HepG2 (cell line): ENCODE data around the gene EPB41. TPM values are rescaled to one million over a fixed set of nuclear protein-coding genes. Genes with fewer than 3 reads are reported as not detected.

Experiments
- ATAC-seq: fragments of 200-7000 bp; cut with Tn5 transposase; 3 replicates; pipeline ENCODE4 v1.9.1; 2020; ENCODE audit warnings: mild to moderate bottlenecking, moderate library complexity
- BruUV-seq: library from RNA; stranded (reverse); fragments of 400-500 nt; replicated peaks from 2 replicates; lab custom pipeline; 2021; lab: Mats Ljungman, UMichigan
- CTCF ChIA-PET: fragments of 300-600 bp; formaldehyde crosslinking; extraction: SDS; loops from one replicate; lab custom pipeline; 2021; ENCODE audit warnings: low total read pairs, inconsistent platforms, low intra/inter-chr PET ratio; lab: Yijun Ruan, JAX
- POLR2A ChIA-PET: fragments of 350-600 bp; sonication (Branson Sonifier 250); formaldehyde crosslinking; loops from one replicate; lab custom pipeline; 2020; ENCODE audit warnings: antibody characterized with exemption, inconsistent platforms; lab: Yijun Ruan, JAX
- DNase-seq: peaks from one replicate; pipeline ENCODE4 v3.0.0-alpha.2; 2015; ENCODE audit warnings: low spot score
- FAIRE-seq: peaks from 3 replicates; lab custom pipeline; 2011; peaks lifted over from hg19 to GRCh38; lab: Jason Lieb, UNC
- H2AFZ ChIP-seq: one replicate; pipeline ENCODE4 v1.6.1; 2011; ENCODE audit warnings: low read length, inconsistent platforms
- H3K27ac ChIP-seq: fragments of 300-600 bp; 3 replicates; pipeline ENCODE4 v1.8.0; 2011; ENCODE audit warnings: mixed run types, mild to moderate bottlenecking, mixed read lengths, low read length, inconsistent platforms; ENCODE audit not compliant: insufficient read depth; ENCODE audit errors: extremely low read length
- H3K27me3 ChIP-seq, 2 experiments: fragments of 200-600 bp in 1 of 2; 2 replicates in 1 of 2; 3 replicates in 1 of 2; pipeline versions ENCODE4 v1.6.0 to v1.8.0; 2011; ENCODE audit warnings: low read length in 2 of 2, mild to moderate bottlenecking in 2 of 2, moderate library complexity in 2 of 2, inconsistent platforms in 1 of 2; ENCODE audit not compliant: insufficient read depth in 2 of 2, control insufficient read depth in 1 of 2
- H3K36me3 ChIP-seq, 2 experiments: fragments of 200-600 bp in 1 of 2; replicated peaks in 1 of 2; 2 replicates in 1 of 2; 3 replicates in 1 of 2; pipeline versions ENCODE4 v1.5.1 to v1.8.0; 2011; ENCODE audit warnings: low read length in 2 of 2, inconsistent platforms in 1 of 2; ENCODE audit not compliant: insufficient read depth in 2 of 2, control insufficient read depth in 1 of 2
- H3K4me1 ChIP-seq: 2 replicates; pipeline ENCODE4 v1.5.1; 2012; ENCODE audit warnings: low read length, inconsistent platforms; ENCODE audit not compliant: insufficient read depth
- H3K4me2 ChIP-seq: 2 replicates; pipeline ENCODE4 v1.6.0; 2011; ENCODE audit warnings: low read depth, low read length, inconsistent platforms
- H3K4me3 ChIP-seq, 3 experiments: fragments of 200-600 bp in 1 of 3; sonication (generic), shearing (Covaris generic) in 1 of 3; replicated peaks in 1 of 3; 2 replicates each; pipeline ENCODE4 v1.5.1; 2011 to 2016; ENCODE audit warnings: low read length in 3 of 3, inconsistent platforms in 2 of 3, low read depth in 2 of 3, mild to moderate bottlenecking in 2 of 3, control low read depth in 1 of 3, mixed read lengths in 1 of 3; ENCODE audit not compliant: insufficient read depth in 1 of 3
- H3K79me2 ChIP-seq: one replicate; pipeline ENCODE4 v1.6.1; 2011; ENCODE audit warnings: low read length, inconsistent platforms; ENCODE audit not compliant: insufficient read depth
- H3K9ac ChIP-seq: 2 replicates; pipeline ENCODE4 v1.6.0; 2011; ENCODE audit warnings: mild to moderate bottlenecking, low read depth, low read length, inconsistent platforms; ENCODE audit not compliant: insufficient read depth
- H3K9me3 ChIP-seq: 2 replicates; pipeline ENCODE4 v1.5.1; 2012; ENCODE audit warnings: mild to moderate bottlenecking, low read length
- H4K20me1 ChIP-seq: 2 replicates; pipeline ENCODE4 v1.6.0; 2011; ENCODE audit warnings: inconsistent platforms, mild to moderate bottlenecking, low read length, moderate library complexity; ENCODE audit not compliant: insufficient read depth
- ATF4 ChIP-seq, 2 experiments: fragments of 450-650 bp in 1 of 2; sonication (generic) in 1 of 2; formaldehyde crosslinking; IDR thresholded peaks; 2 replicates each; pipeline versions ENCODE4 v1.5.0 to v1.8.0; 2020 to 2022; ENCODE audit warnings: mild to moderate bottlenecking in 1 of 2, missing genetic modification reagents in 1 of 2
- GATAD1 ChIP-seq: IDR thresholded peaks from 2 replicates; pipeline ENCODE4 v1.6.1; 2016; ENCODE audit warnings: missing genetic modification reagents, missing compliant biosample characterization
- MIER3 ChIP-seq: IDR thresholded peaks from 2 replicates; pipeline ENCODE4 v1.6.1; 2016; ENCODE audit warnings: missing compliant biosample characterization, borderline replicate concordance
- RAD51 ChIP-seq: fragments of 450-650 bp; IDR thresholded peaks from 2 replicates; pipeline ENCODE4 v1.6.1; 2016; ENCODE audit warnings: borderline replicate concordance
- SAP130 ChIP-seq: IDR thresholded peaks from 2 replicates; pipeline ENCODE4 v1.6.1; 2016; ENCODE audit warnings: low read depth
- ZNF337 ChIP-seq: sonication (generic); formaldehyde crosslinking; IDR thresholded peaks from 2 replicates; pipeline ENCODE4 v1.5.1; 2020; ENCODE audit warnings: missing genetic modification reagents, low read depth, mild to moderate bottlenecking, borderline replicate concordance
- ZNF563 ChIP-seq: sonication (generic); formaldehyde crosslinking; IDR thresholded peaks from 2 replicates; pipeline ENCODE4 v1.8.0; 2022; ENCODE audit warnings: mild to moderate bottlenecking, moderate library complexity, missing genetic modification reagents
- WGBS: methylation state at CpG from one replicate; pipeline ENCODE4 v1.1.6; 2017; ENCODE audit warnings: low lambda C conversion rate; 5-methylcytosine and 5-hydroxymethylcytosine counted together
- in situ Hi-C: cut with HindIII; loops from 2 replicates; pipeline ENCODE4 v1.10.0; 2017; ENCODE audit warnings: low pct_unique_long_range_greater_than_20kb; ENCODE audit not compliant: extremely low pct_ligation_motif_present
- intact Hi-C: fragments of 100-400 bp; cut with micrococcal nuclease; formaldehyde crosslinking; loops from one replicate; pipeline ENCODE4 v1.10.0; 2022; ENCODE audit not compliant: unreplicated experiment
- polyA plus RNA-seq, 8 experiments: library from polyadenylated mRNA; depleted of rRNA in 3 of 8; stranded (reverse) in 7 of 8; unstranded in 1 of 8; fragments of >200 nt; fragmentation: Illumina TruSeq in 4 of 8; extraction: Trizol in 4 of 8; gene quantifications; 2 replicates each; pipeline versions ENCODE4 v1.2.1 to v1.2.3, GENCODE V29; 2011 to 2016; ENCODE audit warnings: low read depth in 4 of 8, missing spikeins in 1 of 8, mixed read lengths in 1 of 8; ENCODE audit not compliant: insufficient read depth in 1 of 8
- total RNA-seq, 5 experiments: library from RNA; depleted of rRNA; stranded (reverse); fragments of >200 nt; fragmentation: Illumina TruSeq; extraction: Trizol; gene quantifications; 2 replicates each; pipeline ENCODE4 v1.2.3, GENCODE V29; 2016; ENCODE audit warnings: low read depth in 1 of 5

Gene EPB41
- total and polyA plus RNA-seq, 2 of the 13 experiments (the other 11 are each of a cell fraction or from before 2014, with no cell fraction given), result 34.5 to 46.7 TPM

GRCh38 chr1:28927648-28928313 lies 13.4 kb downstream of the EPB41 start:
- H4K20me1 ChIP-seq, result no peaks in the 10 kb centered on the region
- FAIRE-seq (no peak), ATAC-seq (no peak), DNase-seq (no peak)
- no peak overlapping the region for H2AFZ ChIP-seq
- H3K9me3 ChIP-seq, result no peaks in the 10 kb centered on the region
- POLR2A ChIA-PET, result interaction anchor here (1.5 to 2.6 kb wide), 3 partner anchors 14 to 56 kb away, joined by 3 to 19 read pairs (median 4); partner anchors contain the start of gene EPB41
- peaks cover 37% of the 10 kb centered on the region for H3K4me1 ChIP-seq
- intact Hi-C loops, result no loop called here
- CTCF ChIA-PET, result no interaction called here
- peak overlapping the region; percentile 41 for H3K27ac ChIP-seq
- no TSS peak for BruUV-seq
- no peaks in the 10 kb centered on the region for H3K27me3 ChIP-seq
- H3K79me2 ChIP-seq, result peaks cover 46% of the 10 kb centered on the region
- 84% methylated on average over 1 of the region's 1 CpG for WGBS
- peak in 1 of 2 experiments; percentile 35; a peak in 1 of 4 replicates for TF ChIP-seq ATF4 (CRISPR knock-in tag; IDR thresholded peaks at IDR 0.05)
- no peak for TF ChIP-seq RAD51
- no peak for TF ChIP-seq ZNF563 (CRISPR knock-in tag)
- TF ChIP-seq MIER3, result no peak
- no peak overlapping the region for H3K4me3 ChIP-seq
- H3K4me2 ChIP-seq, result peak overlapping the region; percentile 25; the same call in 1 of the 2 replicates
- H3K36me3 ChIP-seq, result no peaks in the 10 kb centered on the region
- no peak overlapping the region for H3K9ac ChIP-seq
- in situ Hi-C loops, result no loop called here

GRCh38 chr1:28928314-28928941 lies 14.1 kb downstream of the EPB41 start:
- ATAC-seq (no peak), DNase-seq (no peak), FAIRE-seq (no peak)
- H3K27ac ChIP-seq, result peak overlapping the region; percentile 41
- intact Hi-C loops, result no loop called here
- no TSS peak for BruUV-seq
- no peak overlapping the region for H3K4me3 ChIP-seq
- H3K36me3 ChIP-seq, result no peaks in the 10 kb centered on the region
- peaks cover 49% of the 10 kb centered on the region for H3K79me2 ChIP-seq
- TF ChIP-seq GATAD1 (no peak), ZNF337 (CRISPR knock-in tag) (no peak), SAP130 (CRISPR knock-in tag) (no peak)
- in situ Hi-C loops, result no loop called here
- H3K4me1 ChIP-seq, result peaks cover 37% of the 10 kb centered on the region
- ChIA-PET POLR2A (interaction anchor here (1.6 kb wide), 1 partner anchor 14 kb away, joined by 3 read pairs; the partner anchor contains the start of gene EPB41), CTCF (no interaction called here)
- H2AFZ ChIP-seq, result no peak overlapping the region
- no peaks in the 10 kb centered on the region for H3K27me3 ChIP-seq
- H3K4me2 ChIP-seq, result no peak overlapping the region
- no peak overlapping the region; the same call in 1 of the 2 replicates for H3K9ac ChIP-seq
- WGBS, result 77% methylated on average over 2 of the region's 2 CpGs
- H4K20me1 ChIP-seq, result no peaks in the 10 kb centered on the region
- H3K9me3 ChIP-seq, result no peaks in the 10 kb centered on the region
